PFSK-1 (cell line): ENCODE data around the gene PADI4.

ENCODE experiments used
- FOXP2 ChIP-seq: optimal IDR thresholded peaks from 2 replicates; pipeline ENCODE3; 2011; ENCODE audit warnings: borderline replicate concordance, control low read depth, inconsistent platforms; ENCODE audit not compliant: insufficient read depth; ENCODE audit errors: extremely low read length, extremely low read depth
- POLR2AphosphoS5 ChIP-seq: IDR thresholded peaks from 2 replicates; pipeline ENCODE4 v1.6.1; 2012; ENCODE audit warnings: low read depth, mild to moderate bottlenecking, control low read depth, low read length, moderate library complexity
- REST ChIP-seq, 2 experiments: IDR thresholded peaks; 2 replicates each; pipeline versions ENCODE4 v1.6.1 to v1.8.0; 2011 to 2012; ENCODE audit warnings: low read depth in 2 of 2, low read length in 2 of 2, control low read depth in 1 of 2, inconsistent platforms in 1 of 2, mild to moderate bottlenecking in 1 of 2, moderate library complexity in 1 of 2; ENCODE audit not compliant: insufficient read depth in 1 of 2
- SIN3A ChIP-seq: IDR thresholded peaks from 2 replicates; pipeline ENCODE4 v1.6.1; 2012; ENCODE audit warnings: mild to moderate bottlenecking, low read length, moderate library complexity, borderline replicate concordance; ENCODE audit not compliant: insufficient read depth
- TAF1 ChIP-seq: IDR thresholded peaks from 2 replicates; pipeline ENCODE4 v1.6.1; 2012; ENCODE audit warnings: low read length, control low read depth, borderline replicate concordance; ENCODE audit not compliant: insufficient read depth

PADI4 gene

GRCh38 chr1:17304826-17305175, 3.2 kb upstream of the PADI4 start:
- no peak for TF ChIP-seq TAF1
- no peak for TF ChIP-seq FOXP2

GRCh38 chr1:17305576-17306095, 2.4 kb upstream of the PADI4 start:
- TF ChIP-seq FOXP2 (no peak), POLR2AphosphoS5 (no peak), SIN3A (no peak), REST (IDR thresholded peaks at IDR 0.05; ENCODE audit: insufficient read depth in 1 of 2, low read depth in 2 of 2, low read length in 2 of 2) (no peak), TAF1 (no peak)

GRCh38 chr1:17306407-17306806, 1.6 kb upstream of the PADI4 start:
- TF ChIP-seq POLR2AphosphoS5 (no peak), REST (IDR thresholded peaks at IDR 0.05; ENCODE audit: insufficient read depth in 1 of 2, low read depth in 2 of 2, low read length in 2 of 2) (peak in 1 of 2 experiments; percentile 71; a peak in 1 of 4 replicates)

DNA sequence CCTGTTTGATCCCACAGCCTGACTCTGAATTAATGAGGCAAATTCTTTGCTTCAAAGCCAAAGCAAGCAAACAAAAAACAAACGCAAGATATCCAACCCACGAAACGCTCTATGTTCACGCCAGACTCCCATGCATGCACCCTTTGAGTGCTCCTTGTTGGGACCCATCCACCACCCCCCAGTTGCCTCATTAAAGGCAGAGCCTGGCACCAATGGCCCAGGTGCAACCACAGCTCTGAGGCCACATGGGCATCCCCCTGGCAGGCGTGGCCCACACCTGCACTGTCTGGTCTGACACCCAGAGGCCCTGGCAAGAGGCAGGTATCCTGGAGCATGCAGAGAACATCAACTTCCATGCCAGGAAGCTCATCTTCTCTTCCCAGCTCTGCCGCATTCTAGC, 1.1 kb upstream of the PADI4 start:
- no peak for TF ChIP-seq POLR2AphosphoS5
- no peak for TF ChIP-seq TAF1
- no peak for TF ChIP-seq REST (IDR thresholded peaks at IDR 0.05; ENCODE audit: insufficient read depth in 1 of 2, low read depth in 2 of 2, low read length in 2 of 2)
- no peak for TF ChIP-seq FOXP2
- TF ChIP-seq SIN3A, result no peak

GRCh38 chr1:17307329-17307728, 668 bp upstream of the PADI4 start:
- TF ChIP-seq TAF1 (no peak), POLR2AphosphoS5 (no peak), SIN3A (no peak), FOXP2 (no peak), REST (IDR thresholded peaks at IDR 0.05; ENCODE audit: insufficient read depth in 1 of 2, low read depth in 2 of 2, low read length in 2 of 2) (no peak)
